ENCODE data around the gene CKB. TPM values are rescaled to one million over a fixed set of nuclear protein-coding genes. Genes with fewer than 3 reads are reported as not detected.

CKB gene
- total RNA-seq, 1 donor from 2014 or later = 90.1 TPM

GRCh38 chr14:103550451-103551337 is 28.1 kb upstream of the CKB start:
- no peak for DNase-seq (ENCODE audit: low spot score)

GRCh38 chr14:103549361-103550311 is 27.0 kb upstream of the CKB start:
- DNase-seq (ENCODE audit: low spot score) = no peak

GRCh38 chr14:103548463-103549351 is 26.1 kb upstream of the CKB start:
- DNase-seq (ENCODE audit: low spot score) = no peak

GRCh38 chr14:103547941-103548462 is 25.4 kb upstream of the CKB start:
- DNase-seq (ENCODE audit: low spot score) = no peak

- DNase-seq (ENCODE audit: low spot score) = no peak
Observed at GRCh38 chr14:103547455-103547940, 24.9 kb upstream of the CKB start.

GRCh38 chr14:103546652-103547454 is 24.2 kb upstream of the CKB start:
- no peak for DNase-seq (ENCODE audit: low spot score)

- no peak for DNase-seq (ENCODE audit: low spot score)
Observed at GRCh38 chr14:103545915-103546651, 23.5 kb upstream of the CKB start.

- no peak for DNase-seq (ENCODE audit: low spot score)
Observed at GRCh38 chr14:103545219-103545914, 22.7 kb upstream of the CKB start.

- no peak for DNase-seq (ENCODE audit: low spot score)
Observed at GRCh38 chr14:103544388-103545218, 22.0 kb upstream of the CKB start.

- DNase-seq (ENCODE audit: low spot score) = no peak
Observed at GRCh38 chr14:103543721-103544387, 21.2 kb upstream of the CKB start.

- no peak for DNase-seq (ENCODE audit: low spot score)
Observed at GRCh38 chr14:103543140-103543539, 20.5 kb upstream of the CKB start.

GRCh38 chr14:103542605-103543088 is 20.0 kb upstream of the CKB start:
- DNase-seq (ENCODE audit: low spot score) = no peak

GRCh38 chr14:103541709-103542604 is 19.3 kb upstream of the CKB start:
- no peak for DNase-seq (ENCODE audit: low spot score)

- DNase-seq (ENCODE audit: low spot score) = no peak
Observed at GRCh38 chr14:103540821-103541708, 18.4 kb upstream of the CKB start.
